BE2C (cell line): ENCODE results near the gene PSMD2.
A peak's percentile ranks its signal among the peaks of the same experiment; 100 is the strongest.
"Not testable (repeated sequence)": the region's sequence is repeated elsewhere in the genome, so short reads cannot be mapped to it uniquely, and the experiment has no call there.

Source experiments
- DNase-seq: peaks from one replicate; pipeline ENCODE4 v3.0.0-alpha.2; 2020
- H3K27me3 ChIP-seq: fragments of 250-450 bp; sonication (Bioruptor Pico); 2 replicates; pipeline ENCODE4 v1.5.1; 2020; ENCODE audit warnings: mild to moderate bottlenecking
- H3K36me3 ChIP-seq: fragments of 250-450 bp; sonication (Bioruptor Pico); 2 replicates; pipeline ENCODE4 v1.5.1; 2020; ENCODE audit warnings: mild to moderate bottlenecking
- H3K4me1 ChIP-seq: fragments of 250-450 bp; sonication (Bioruptor Pico); 2 replicates; pipeline ENCODE4 v1.5.1; 2020
- H3K4me3 ChIP-seq: 2 replicates; pipeline ENCODE4 v1.5.1; 2011; ENCODE audit warnings: low read depth, low read length
- H3K9me3 ChIP-seq: fragments of 250-450 bp; sonication (Bioruptor Pico); 2 replicates; pipeline ENCODE4 v1.5.1; 2020
- CTCF ChIP-seq: IDR thresholded peaks from 2 replicates; pipeline ENCODE4 v1.5.1; 2012; ENCODE audit warnings: mild to moderate bottlenecking, low read depth, low read length

The PSMD2 gene

GRCh38 chr3:184337981-184338380, 38.9 kb downstream of the PSMD2 start:
- no peak for DNase-seq
- no peak for TF ChIP-seq CTCF
- H3K27me3 ChIP-seq: no peaks in the 10 kb centered on the region
- H3K36me3 ChIP-seq: peaks cover 30% of the 10 kb centered on the region
- no peaks in the 10 kb centered on the region for H3K9me3 ChIP-seq
- peaks cover 27% of the 10 kb centered on the region for H3K4me1 ChIP-seq
- peak overlapping the region; percentile 66 for H3K4me3 ChIP-seq

- no peaks in the 10 kb centered on the region for H3K9me3 ChIP-seq
- peak; percentile 23; the same call in 1 of the 2 replicates for TF ChIP-seq CTCF
- H3K4me1 ChIP-seq: peaks cover 27% of the 10 kb centered on the region
- H3K36me3 ChIP-seq: peaks cover 29% of the 10 kb centered on the region
- peak overlapping the region; percentile 66 for H3K4me3 ChIP-seq
- H3K27me3 ChIP-seq: no peaks in the 10 kb centered on the region
- peak; percentile 96 for DNase-seq
Measured at GRCh38 chr3:184338511-184338945, 39.5 kb downstream of the PSMD2 start.

GRCh38 chr3:184339001-184339400, 40.0 kb downstream of the PSMD2 start:
- no peaks in the 10 kb centered on the region for H3K27me3 ChIP-seq
- H3K4me3 ChIP-seq: peak overlapping the region; percentile 66
- TF ChIP-seq CTCF: no peak
- no peak for DNase-seq
- peaks cover 25% of the 10 kb centered on the region for H3K36me3 ChIP-seq
- peaks cover 27% of the 10 kb centered on the region for H3K4me1 ChIP-seq
- H3K9me3 ChIP-seq: no peaks in the 10 kb centered on the region

GRCh38 chr3:184339451-184340135, 40.6 kb downstream of the PSMD2 start:
- H3K9me3 ChIP-seq, H3K27me3 ChIP-seq, DNase-seq: not testable (repeated sequence)
- H3K4me3 ChIP-seq: peak overlapping the region; percentile 66
- H3K4me1 ChIP-seq: peaks cover 27% of the 10 kb centered on the region
- peaks cover 23% of the 10 kb centered on the region for H3K36me3 ChIP-seq

DNA sequence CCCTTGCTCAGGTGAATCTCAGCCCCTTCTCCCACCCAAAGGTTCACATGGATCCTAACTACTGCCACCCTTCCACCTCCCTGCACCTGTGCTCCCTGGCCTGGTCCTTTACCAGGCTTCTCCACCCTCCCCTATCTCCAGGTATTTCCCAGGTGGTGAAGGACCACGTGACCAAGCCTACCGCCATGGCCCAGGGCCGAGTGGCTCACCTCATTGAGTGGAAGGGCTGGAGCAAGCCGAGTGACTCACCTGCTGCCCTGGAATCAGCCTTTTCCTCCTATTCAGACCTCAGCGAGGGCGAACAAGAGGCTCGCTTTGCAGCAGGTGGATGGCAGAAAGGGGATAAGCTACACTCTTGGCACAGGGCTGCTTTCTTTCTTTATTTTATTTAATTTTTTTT, 42.9 kb downstream of the PSMD2 start:
- Histone ChIP-seq H3K9me3 (no peaks in the 10 kb centered on the region), H3K4me3 (no peak overlapping the region), H3K27me3 (no peaks in the 10 kb centered on the region), H3K4me1 (peaks cover 24% of the 10 kb centered on the region), H3K36me3 (peaks cover 17% of the 10 kb centered on the region)
- no peak for TF ChIP-seq CTCF
- no peak for DNase-seq

DNA sequence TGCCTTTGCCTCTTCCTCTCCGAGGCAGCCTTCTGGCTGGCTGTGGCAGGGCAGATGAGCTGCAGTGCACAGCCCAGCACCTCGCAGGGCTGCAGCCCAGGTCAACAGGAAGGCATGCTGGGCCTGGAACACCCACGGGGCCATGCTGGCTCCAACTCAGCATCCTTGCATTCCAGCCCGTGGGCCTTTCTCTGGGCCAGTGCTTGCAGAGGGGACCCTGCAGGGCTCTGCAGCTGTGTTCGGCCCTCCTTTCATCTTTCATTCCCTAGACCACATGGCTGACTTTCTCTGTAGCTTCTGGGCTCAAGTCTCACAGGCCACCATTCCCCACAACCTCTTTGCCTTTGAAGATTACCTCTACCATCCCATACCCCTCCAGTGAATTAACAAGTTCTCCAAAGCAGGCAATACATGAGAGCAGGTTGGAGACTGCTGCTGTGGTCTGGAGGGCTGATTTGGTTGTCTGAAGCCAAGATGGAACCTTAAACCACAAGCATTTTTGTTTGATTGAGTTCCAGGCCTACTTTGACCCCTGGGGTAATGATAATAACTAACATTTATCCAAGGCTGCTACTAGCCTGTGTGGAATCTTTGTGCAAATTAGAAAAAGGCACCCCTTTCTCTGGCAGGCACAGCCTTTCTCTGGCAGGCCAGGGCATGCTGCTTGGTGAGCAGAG, 44.3 kb downstream of the PSMD2 start:
- no peak for DNase-seq
- no peak for TF ChIP-seq CTCF
- Histone ChIP-seq H3K36me3 (peaks cover 17% of the 10 kb centered on the region), H3K27me3 (no peaks in the 10 kb centered on the region), H3K4me1 (peaks cover 10% of the 10 kb centered on the region), H3K4me3 (no peak overlapping the region), H3K9me3 (no peaks in the 10 kb centered on the region)
